ENCODE results near the gene ILF3. TPM values are rescaled to one million over a fixed set of nuclear protein-coding genes. Genes with fewer than 3 reads are reported as not detected.

The ILF3 gene
- total and polyA plus RNA-seq, 2 of the 13 experiments (the other 11 are each of a cell fraction or from before 2014, with no cell fraction given) = 120 to 173 TPM

DNA sequence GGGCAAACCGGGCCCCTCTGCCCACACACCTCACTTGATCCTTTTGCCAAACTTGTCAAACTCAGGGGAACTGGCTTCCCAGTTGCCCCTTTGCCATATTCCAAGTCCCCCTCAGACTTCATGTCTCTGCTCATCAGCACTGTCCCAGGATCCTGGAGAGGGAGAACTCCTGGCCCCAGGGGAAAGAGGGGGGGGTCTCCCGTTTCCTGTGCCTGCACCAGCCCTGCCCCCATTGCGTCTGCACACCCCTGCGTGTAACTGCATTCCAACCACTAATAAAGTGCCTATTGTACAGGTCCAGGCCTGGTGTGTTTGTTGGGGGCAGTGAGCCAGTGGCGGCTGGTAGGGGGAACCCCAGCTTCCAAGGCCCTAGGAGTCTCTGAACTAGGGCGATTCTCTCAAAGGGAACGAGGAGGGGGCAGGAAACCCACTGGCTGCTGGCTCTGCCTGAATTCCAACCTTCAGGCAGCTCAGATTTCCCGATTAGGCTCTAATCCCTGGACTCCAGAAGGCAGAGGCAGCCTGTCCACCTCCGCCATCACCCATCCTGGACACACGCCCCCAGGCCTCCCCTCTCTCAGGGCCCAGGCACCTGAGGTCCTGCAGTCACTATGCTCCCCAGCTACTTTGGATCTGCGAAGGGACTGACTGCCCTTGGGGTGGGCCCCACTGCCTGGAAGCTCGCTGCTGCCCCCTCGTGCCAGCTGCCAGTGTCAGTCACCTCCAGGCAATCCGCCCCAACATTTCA, 9.7 kb upstream of the ILF3 start (continued):
- TF ChIP-seq, protein P1, sequence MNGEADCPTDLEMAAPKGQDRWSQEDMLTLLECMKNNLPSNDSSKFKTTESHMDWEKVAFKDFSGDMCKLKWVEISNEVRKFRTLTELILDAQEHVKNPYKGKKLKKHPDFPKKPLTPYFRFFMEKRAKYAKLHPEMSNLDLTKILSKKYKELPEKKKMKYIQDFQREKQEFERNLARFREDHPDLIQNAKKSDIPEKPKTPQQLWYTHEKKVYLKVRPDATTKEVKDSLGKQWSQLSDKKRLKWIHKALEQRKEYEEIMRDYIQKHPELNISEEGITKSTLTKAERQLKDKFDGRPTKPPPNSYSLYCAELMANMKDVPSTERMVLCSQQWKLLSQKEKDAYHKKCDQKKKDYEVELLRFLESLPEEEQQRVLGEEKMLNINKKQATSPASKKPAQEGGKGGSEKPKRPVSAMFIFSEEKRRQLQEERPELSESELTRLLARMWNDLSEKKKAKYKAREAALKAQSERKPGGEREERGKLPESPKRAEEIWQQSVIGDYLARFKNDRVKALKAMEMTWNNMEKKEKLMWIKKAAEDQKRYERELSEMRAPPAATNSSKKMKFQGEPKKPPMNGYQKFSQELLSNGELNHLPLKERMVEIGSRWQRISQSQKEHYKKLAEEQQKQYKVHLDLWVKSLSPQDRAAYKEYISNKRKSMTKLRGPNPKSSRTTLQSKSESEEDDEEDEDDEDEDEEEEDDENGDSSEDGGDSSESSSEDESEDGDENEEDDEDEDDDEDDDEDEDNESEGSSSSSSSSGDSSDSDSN (CRISPR knock-in tag; IDR thresholded peaks at IDR 0.05) = peak; percentile 31
- TF ChIP-seq, protein P2, sequence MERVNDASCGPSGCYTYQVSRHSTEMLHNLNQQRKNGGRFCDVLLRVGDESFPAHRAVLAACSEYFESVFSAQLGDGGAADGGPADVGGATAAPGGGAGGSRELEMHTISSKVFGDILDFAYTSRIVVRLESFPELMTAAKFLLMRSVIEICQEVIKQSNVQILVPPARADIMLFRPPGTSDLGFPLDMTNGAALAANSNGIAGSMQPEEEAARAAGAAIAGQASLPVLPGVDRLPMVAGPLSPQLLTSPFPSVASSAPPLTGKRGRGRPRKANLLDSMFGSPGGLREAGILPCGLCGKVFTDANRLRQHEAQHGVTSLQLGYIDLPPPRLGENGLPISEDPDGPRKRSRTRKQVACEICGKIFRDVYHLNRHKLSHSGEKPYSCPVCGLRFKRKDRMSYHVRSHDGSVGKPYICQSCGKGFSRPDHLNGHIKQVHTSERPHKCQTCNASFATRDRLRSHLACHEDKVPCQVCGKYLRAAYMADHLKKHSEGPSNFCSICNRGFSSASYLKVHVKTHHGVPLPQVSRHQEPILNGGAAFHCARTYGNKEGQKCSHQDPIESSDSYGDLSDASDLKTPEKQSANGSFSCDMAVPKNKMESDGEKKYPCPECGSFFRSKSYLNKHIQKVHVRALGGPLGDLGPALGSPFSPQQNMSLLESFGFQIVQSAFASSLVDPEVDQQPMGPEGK (CRISPR knock-in tag; IDR thresholded peaks at IDR 0.05) = peak; percentile 54; the same call in 1 of the 2 replicates
- TF ChIP-seq NCOA1 (CRISPR knock-in tag; IDR thresholded peaks at IDR 0.05) (no peak), SP5 (CRISPR knock-in tag; IDR thresholded peaks at IDR 0.05; ENCODE audit: borderline replicate concordance, low read depth) (0 out of 2 replicates have a peak, but pooled peaks have one; percentile 5), ZNF772 (CRISPR knock-in tag; IDR thresholded peaks at IDR 0.05) (peak; percentile 52; the same call in 1 of the 2 replicates), ZNF552 (CRISPR knock-in tag; IDR thresholded peaks at IDR 0.05; ENCODE audit: borderline replicate concordance) (no peak), HNRNPLL (IDR thresholded peaks at IDR 0.05; ENCODE audit: low read depth, low read length, poor library complexity, severe bottlenecking) (no peak), ZNF331 (CRISPR knock-in tag; IDR thresholded peaks at IDR 0.05) (peak; percentile 10; the same call in 1 of the 2 replicates), ZNF850 (CRISPR knock-in tag; conservative IDR thresholded peaks at IDR 0.05) (no peak), PHF5A (CRISPR knock-in tag; IDR thresholded peaks at IDR 0.05; ENCODE audit: low read depth, unreplicated experiment) (no peak), CENPT (CRISPR knock-in tag; IDR thresholded peaks at IDR 0.05; ENCODE audit: low read depth) (no peak), SAP130 (CRISPR knock-in tag; IDR thresholded peaks at IDR 0.05; ENCODE audit: low read depth) (peak; percentile 36; the same call in 1 of the 2 replicates), GMEB1 (CRISPR knock-in tag; IDR thresholded peaks at IDR 0.05; ENCODE audit: borderline replicate concordance) (no peak), GTF3A (CRISPR knock-in tag; conservative IDR thresholded peaks at IDR 0.05) (no peak), KAT8 (CRISPR knock-in tag; IDR thresholded peaks at IDR 0.05) (peak; percentile 17; the same call in 1 of the 2 replicates), SP1 (IDR thresholded peaks at IDR 0.05) (no peak), SP1 (CRISPR knock-in tag; IDR thresholded peaks at IDR 0.05) (0 out of 2 replicates have a peak, but pooled peaks have one; percentile 29), AKAP8 (CRISPR knock-in tag; IDR thresholded peaks at IDR 0.05) (no peak)
- TF ChIP-seq, protein P3, sequence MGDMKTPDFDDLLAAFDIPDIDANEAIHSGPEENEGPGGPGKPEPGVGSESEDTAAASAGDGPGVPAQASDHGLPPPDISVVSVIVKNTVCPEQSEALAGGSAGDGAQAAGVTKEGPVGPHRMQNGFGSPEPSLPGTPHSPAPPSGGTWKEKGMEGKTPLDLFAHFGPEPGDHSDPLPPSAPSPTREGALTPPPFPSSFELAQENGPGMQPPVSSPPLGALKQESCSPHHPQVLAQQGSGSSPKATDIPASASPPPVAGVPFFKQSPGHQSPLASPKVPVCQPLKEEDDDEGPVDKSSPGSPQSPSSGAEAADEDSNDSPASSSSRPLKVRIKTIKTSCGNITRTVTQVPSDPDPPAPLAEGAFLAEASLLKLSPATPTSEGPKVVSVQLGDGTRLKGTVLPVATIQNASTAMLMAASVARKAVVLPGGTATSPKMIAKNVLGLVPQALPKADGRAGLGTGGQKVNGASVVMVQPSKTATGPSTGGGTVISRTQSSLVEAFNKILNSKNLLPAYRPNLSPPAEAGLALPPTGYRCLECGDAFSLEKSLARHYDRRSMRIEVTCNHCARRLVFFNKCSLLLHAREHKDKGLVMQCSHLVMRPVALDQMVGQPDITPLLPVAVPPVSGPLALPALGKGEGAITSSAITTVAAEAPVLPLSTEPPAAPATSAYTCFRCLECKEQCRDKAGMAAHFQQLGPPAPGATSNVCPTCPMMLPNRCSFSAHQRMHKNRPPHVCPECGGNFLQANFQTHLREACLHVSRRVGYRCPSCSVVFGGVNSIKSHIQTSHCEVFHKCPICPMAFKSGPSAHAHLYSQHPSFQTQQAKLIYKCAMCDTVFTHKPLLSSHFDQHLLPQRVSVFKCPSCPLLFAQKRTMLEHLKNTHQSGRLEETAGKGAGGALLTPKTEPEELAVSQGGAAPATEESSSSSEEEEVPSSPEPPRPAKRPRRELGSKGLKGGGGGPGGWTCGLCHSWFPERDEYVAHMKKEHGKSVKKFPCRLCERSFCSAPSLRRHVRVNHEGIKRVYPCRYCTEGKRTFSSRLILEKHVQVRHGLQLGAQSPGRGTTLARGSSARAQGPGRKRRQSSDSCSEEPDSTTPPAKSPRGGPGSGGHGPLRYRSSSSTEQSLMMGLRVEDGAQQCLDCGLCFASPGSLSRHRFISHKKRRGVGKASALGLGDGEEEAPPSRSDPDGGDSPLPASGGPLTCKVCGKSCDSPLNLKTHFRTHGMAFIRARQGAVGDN (CRISPR knock-in tag; IDR thresholded peaks at IDR 0.05) = peak; percentile 60; the same call in 1 of the 2 replicates

All from HepG2 (cell line).